Spleen (tissue), 7 donors: Measurements from ENCODE around the gene AFAP1.

Experiments
- CTCF ChIP-seq, 11 experiments: fragments of 200-600 bp in 7 of 11; fragments of 450-650 bp in 4 of 11; sonication (generic) in 4 of 11; IDR thresholded peaks in 8 of 11; conservative IDR thresholded peaks in 3 of 11; 1 replicate in 7 of 11; 2 replicates in 4 of 11; pipeline versions ENCODE4 v1.4.0 to v1.8.0; 2016 to 2021; ENCODE audit warnings: antibody characterized with exemption in 11 of 11, inconsistent platforms in 4 of 11, mild to moderate bottlenecking in 1 of 11
- POLR2A ChIP-seq, 3 donors: fragments of 450-650 bp; IDR thresholded peaks; one replicate each; pipeline ENCODE4 v1.5.1; 2017; ENCODE audit warnings: antibody characterized with exemption in 3 of 3, mild to moderate bottlenecking in 1 of 3
- POLR2AphosphoS5 ChIP-seq, 3 donors: sonication (generic); formaldehyde crosslinking; IDR thresholded peaks; one replicate each; pipeline ENCODE4 v1.5.1; 2017; ENCODE audit warnings: antibody characterized with exemption in 3 of 3
- donor health status: DM: no; HTN: no; CAD: no; lungs with moderate emphysema.
- donor health status: DM: no; HTN: no; CAD: no.
- donor health status: DM: no; HTN: no; CAD: no.

GRCh38 chr4:7739918-7740865, 199.5 kb downstream of the AFAP1 start:
- TF ChIP-seq CTCF (IDR thresholded peaks at IDR 0.05 in 8 of 11, conservative IDR thresholded peaks at IDR 0.05 in 3 of 11) (no peak), POLR2A (IDR thresholded peaks at IDR 0.05) (no peak), POLR2AphosphoS5 (IDR thresholded peaks at IDR 0.05) (no peak)
